DMS153 treated with DMSO at 0.1 percent for 48 hours (cell line): ENCODE data around the gene CMTM2.
"Not testable (repeated sequence)": the region's sequence is repeated elsewhere in the genome, so short reads cannot be mapped to it uniquely, and the experiment has no call there.

Experiments
- DNase-seq: peaks from one replicate; lab custom pipeline; 2025; ENCODE audit not compliant: unreplicated experiment; lab: John Stamatoyannopoulos, UW

Gene CMTM2

DNA sequence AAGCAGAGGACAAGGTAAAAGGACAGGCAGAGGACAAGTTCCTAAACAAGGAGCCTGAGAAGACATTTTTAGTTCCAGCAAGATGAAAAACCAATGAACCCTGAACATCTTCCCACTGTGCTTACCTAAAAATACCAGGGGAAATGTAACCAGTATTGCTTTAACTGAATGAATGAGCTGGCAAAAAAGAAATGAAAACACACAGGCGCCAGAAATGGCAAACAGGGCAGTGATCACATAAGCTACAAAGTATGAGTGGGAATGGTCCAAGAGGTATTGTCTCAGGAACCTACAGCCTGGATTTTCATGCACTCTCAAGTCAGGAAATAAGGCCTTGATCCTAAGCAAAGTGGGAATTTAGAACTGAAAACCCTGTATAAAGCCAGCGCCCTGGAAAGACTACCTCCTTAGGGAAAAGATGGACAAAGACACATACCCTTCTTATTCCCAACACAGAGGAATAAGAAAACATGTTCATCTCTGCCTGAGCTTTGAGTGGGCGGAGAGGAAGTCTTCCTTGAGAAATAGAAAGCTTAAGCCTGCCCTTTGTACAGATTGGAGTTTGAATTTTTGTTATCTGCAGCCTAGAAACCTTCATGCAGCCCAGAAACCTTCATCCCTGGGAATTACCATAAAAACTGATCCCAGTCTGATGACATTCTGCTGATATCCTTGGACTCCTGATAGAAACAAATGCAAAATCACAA is 2.1 kb downstream of the CMTM2 start:
- no peak for DNase-seq

DNA sequence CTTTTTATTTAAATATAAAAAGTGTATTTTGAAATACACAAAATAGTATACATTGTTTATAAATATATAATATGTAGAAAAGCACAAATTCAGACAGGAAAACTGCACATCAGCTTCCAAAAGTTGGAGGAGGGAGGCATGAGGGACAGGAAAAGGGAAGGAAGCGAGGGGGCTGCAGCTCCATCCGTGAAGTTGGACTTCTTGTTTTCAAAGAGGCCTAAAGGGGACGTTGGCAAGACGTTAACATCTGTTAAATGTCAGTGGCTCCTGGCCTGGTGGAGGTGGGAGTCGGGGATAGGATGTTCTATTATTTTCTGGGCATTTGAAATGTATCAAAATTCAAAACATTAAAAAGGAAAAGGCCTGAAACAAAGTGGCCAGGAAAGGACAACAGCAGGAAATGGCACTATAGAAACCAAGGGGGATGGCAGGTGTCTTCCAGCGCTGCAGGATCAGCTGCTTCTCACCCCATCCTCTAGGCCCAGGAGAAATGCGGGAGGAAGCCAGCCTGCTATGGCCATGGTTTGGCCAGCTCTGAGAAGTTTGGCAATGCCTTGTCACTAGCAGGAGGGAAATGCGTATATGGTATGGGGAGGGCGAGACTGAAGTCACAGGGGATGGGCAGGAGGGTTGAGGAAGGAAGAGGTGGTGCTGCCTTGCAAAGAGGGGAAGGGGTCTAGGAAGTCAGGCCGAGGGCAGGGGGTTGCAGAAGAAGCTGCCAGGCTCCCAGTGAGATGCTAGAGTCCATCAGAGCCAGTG is 6.4 kb downstream of the CMTM2 start:
- no peak for DNase-seq

DNA sequence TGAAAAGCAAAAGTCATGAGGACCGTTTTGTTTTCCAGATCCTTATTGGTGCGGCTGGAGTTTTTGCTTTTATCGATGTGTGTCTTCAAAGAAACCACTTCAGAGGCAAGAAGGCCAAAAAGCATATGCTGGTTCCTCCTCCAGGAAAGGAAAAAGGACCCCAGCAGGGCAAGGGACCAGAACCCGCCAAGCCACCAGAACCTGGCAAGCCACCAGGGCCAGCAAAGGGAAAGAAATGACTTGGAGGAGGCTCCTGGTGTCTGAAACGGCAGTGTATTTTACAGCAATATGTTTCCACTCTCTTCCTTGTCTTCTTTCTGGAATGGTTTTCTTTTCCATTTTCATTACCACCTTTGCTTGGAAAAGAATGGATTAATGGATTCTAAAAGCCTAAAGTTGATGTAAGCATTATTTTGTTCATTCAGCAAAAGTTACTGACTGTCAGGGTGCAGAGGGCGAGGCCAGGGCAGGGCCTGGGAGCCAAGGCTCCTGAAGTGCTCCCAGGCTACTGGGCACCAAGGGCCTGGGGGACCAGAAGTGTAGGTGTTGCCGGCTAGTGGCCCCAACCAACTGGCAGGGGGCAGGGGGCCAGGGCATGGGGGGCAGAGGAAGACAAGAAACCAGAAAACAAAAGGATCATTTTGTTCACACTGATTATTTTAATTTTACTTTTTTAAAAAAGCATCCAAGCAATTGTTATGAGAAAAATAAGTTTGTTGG is 8.8 kb downstream of the CMTM2 start:
- DNase-seq: no peak

DNA sequence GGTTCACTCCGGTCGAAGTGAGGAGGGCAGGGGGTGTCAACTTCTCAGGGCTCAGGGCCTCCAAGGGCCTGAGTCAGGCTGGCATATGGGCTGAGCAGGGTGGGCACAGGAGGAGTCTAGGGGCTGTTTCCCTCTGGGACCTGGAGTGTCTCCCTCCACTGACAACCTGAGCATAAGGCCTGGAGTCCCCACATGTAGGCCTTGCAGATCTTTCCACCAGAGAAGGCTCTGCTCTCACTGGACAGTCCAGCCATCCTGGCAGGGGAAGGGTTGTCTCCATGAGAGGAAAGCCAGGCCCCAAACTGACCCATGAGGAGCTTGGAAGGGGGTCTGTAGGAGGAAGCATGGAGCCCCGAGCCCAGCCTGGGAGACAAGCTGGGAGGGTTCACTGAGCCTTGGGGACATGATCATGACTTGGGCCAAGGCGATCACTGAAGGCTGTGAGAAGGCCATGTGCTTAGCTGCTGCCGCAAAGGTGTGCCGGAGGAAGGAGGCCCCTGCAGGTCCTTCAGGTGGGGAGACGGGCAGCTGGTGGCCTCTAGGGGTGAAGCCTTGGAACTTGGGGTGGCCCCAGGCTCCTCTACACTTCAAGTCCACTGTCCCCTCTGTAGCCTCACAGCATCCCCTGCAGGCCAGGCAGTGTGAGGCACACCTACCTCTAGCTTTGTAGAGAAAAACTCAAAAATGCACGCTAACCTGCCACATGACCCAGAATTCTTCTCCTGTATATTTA is 9.9 kb downstream of the CMTM2 start:
- no peak for DNase-seq

DNA sequence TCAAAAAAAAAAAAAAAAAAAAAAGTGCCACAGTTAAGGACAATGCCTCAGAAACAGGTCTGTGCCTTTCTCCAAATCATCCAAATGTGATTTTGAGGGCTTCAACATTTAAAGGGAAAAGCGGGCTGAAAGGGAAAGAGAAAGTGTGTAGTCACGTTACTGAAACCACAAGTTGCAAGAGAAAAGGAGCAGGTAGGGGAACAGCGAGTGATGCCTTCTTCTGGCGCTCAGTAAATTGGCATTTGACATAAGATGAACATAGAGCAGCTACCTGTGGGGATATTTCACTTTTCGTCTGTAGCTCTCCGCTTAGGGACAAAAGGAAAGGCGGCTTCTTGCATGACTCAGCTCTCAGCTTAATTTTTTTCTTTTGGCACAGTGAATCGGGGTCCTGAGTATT is 11.1 kb downstream of the CMTM2 start:
- DNase-seq: no peak

DNA sequence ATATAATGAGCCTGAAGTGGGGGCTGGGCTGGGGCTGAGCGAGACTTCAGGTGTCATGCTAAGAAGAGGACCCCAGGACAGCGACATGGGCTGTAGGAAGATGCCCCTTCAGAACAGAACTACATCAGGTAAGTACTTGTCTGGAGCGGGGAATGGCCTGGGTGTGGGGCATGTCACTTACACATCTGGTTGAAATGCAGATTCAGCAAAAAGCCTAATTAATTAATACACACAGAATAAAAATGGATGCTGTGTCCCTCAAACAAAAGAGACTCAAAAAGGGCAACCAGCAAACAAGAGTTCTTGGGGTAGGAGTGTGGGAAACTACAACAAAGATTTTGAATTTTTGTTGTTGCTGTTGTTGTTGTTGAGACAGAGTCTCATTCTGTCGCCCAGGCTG is 11.8 kb downstream of the CMTM2 start:
- DNase-seq: no peak

DNA sequence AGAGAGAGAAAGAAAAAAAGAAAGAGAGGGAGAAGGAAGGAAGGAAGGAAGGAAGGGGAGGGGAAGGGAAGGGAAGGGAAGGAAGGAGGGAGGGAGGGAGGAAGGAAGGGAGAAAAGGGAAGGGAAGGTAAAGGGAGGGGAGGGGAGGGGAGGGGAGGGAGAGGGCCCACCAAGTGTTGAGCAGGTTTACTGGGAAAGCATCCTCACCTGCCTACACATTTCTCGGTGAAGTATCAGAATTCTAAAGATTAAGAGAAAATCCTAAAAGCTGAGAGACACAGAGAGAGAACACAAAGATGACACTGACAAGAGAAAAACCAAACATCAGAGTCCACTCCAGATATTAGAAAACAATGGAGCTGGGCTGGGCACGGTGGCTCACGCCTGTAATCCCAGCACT is 13.0 kb downstream of the CMTM2 start:
- no peak for DNase-seq

DNA sequence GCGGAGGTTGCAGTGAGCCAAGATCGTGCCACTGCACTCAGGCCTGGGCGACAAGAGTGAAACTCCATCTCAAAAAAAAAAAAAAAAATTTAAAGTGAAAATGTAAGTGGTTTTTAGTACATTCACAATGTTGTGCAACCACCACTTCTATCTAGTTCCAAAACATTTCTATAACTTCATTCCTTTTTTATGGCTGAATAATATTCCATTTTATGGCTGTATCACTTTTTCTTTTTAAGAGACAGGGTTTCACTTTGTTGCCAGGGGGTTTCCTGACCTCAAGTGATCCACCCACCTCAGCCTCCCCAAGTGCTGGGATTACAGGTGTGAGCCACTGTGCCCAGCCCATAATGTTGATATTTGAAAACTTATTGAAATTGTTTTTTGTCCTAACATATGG is 13.6 kb downstream of the CMTM2 start:
- no peak for DNase-seq

DNA sequence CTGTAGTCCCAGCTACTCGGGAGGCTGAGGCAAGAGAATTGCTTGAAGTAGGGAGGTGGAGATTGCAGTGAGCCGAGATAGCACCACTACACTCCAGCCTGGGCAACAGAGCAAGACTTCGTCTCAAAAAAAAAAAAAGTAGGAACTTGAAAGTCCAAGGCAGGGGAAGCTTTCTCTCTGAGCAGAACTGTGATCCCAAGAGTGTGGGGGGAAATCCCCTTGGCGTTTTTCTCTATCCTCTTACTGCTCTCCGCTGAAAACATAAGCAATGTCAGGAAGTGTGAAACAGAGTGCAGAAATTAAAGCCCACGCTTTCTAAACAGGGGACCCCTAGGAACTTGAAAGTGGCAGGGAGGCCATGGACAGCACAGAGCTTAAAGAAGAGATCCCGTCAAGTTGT is 15.5 kb downstream of the CMTM2 start:
- no peak for DNase-seq

DNA sequence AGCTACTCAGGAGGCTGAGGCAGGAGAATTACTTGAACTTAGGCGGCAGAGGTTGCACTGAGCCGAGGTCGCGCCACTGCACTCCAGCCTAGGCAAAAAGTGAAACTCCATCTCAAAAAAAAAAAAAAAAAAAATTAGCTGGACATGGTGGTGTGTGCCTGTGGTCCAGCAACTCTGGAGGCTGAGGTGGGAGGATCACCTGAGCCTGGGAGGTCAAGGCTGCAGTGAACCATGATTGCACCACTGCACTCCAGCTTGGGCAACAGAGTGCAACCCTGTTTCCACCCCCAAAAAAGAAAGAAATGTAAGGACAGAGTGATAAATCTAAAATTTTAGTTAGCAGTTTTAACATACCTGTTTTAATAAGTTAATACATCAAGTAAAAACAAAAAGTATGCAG is 17.3 kb downstream of the CMTM2 start:
- DNase-seq: not testable (repeated sequence)

DNA sequence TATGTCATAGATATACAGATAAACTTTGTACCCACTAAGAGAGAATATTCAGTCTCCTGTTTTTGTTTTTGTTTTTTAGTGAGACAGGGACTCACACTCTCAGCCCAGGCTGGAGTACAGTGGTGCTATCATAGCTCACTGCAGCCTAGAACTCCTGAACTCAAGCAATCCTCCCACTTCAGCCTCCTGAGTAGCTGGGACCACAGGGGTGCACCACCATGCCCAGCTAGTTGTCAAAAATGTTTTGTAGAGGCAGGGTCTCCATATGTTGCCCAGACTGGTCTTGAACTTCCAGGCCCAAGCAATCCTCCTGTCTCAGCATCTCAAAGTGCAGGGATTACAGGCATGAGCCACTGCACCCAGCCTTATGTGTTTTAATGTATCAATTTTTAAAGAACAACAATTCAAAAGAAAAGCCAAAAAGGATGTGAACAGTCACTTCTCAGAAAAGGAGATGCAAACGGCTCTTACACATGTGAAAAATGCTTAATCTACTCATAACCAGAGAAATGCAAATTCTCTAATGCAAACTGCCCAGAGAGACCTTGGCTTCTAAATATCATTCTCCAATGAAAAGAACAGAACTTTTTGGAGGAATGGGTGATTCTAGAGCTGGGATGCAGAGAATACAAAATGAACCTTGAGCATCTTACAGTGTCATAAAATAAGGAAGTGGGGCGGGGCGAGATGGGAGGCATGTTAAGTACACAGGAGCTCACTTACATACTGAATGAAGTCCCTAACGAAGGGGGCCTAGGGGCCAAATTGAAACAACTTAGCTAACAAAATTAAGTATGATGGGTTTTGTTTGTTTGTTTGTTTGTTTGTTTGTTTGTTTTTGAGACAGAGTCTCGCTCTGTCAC is 18.0 kb downstream of the CMTM2 start:
- no peak for DNase-seq

DNA sequence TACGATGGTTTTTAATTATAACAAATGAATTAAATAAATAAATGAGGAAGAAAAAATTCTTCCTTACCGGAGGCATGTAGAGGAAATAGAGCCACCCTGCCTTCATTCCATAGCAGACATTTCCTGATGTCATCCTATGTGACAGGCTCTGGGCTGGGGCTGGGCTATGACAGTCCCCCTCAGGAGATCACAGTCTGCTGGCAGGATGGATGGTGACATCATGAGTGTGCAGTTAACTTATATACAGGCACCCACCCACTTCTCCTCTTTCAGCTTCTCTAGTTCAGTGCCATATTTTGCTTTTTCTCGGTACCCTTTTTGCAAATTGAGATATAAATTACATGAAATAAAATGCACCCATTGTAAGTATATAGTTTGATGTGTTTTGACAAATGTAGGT is 18.8 kb downstream of the CMTM2 start:
- no peak for DNase-seq

DNA sequence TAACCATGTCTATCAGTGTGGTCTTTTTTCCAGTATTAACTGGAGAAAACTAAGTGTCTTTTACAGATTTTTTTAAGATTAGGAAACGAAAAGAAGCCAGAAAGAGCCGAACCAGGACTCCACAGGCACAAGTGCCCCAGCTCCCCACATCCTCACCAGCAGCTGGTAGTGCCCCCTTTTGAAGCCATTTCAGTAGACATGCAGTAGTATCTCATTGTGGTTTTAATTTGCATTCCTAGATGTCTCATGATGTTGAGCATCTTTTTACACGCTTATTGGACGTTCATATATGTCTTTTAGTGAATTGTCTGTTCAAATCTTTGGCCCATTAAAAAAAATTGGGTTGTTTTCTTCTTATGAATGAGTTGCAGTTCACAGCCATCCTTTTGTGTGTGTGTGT is 20.5 kb downstream of the CMTM2 start:
- DNase-seq: no peak

DNA sequence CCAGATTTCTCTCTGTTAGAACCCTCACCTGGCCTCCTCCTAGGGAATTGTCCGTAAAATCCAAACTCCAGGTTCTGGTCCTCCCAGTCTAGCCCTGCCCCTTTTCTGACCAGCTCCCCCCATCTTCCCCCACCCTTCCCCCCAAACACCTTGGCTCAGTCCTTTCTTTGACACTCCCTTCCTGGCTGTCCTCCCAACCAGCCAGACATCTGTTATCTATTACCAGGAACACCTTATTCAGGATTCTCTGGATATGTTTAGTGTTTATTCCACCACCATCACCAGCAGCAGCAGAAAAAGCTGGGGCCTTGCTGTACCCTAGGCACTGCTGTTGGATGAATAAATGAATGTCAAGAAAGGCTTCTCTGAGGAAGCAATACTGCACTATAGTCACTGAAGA is 21.2 kb downstream of the CMTM2 start:
- DNase-seq: no peak

DNA sequence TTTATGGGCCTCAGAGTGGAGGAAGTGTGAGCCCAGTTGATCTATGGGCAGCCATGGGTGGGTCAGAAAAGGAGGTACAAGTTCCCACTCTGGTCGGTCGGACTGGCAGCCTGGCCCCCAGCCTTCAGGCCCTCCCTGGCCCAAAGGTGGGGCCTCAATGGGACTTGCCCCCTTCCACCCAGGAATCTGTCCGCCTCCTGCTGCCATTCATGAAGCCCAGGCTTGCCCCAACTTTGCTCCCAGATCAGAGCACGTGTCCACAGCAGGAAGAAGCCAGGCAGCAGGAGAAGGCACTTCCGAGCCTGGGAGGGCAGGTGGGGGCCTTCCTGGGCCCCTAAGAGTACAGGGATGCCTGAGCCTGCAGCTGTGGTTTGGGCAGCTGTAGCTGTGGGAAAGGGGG is 22.2 kb downstream of the CMTM2 start:
- DNase-seq: no peak

DNA sequence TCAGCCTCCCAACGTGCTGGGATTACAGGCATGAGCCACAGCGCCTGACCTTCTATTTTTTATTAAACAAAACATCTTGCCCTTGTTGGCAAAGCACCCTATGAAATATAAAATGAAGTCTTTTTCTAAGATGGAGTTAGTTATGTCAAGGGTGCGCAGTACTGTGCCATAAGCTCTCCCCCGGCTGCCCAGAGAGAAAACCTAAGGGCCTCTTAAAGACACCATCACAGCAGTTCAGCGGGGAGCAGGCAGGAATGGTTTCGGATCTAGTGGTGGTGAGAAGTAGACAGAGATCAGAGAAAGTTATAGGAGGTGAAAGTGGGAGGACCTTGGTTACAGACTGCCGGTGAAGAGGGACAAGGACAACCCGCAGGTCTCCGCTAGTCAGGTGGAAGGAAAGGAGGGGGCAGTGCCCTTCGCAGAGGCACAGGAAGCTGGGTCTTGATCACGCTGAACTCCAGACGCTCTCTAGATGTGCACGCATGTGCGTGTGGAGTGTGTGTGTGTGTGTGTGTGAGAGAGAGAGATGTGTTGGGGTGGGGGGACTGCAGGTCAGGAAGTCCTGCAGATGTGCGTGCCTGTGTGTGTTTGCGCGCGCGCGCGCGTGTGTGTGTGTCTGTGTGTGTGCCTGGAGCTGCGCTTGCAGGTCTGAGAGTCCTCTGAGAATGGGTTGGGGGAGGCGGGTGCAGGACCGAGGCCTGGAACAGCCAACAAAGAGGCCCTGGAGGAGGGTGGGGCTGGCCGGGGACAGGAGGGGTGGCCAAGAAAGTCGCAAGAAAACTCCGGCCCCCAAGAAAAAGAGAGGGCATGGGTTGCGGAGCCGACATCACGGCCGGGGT is 24.5 kb downstream of the CMTM2 start:
- DNase-seq: no peak

DNA sequence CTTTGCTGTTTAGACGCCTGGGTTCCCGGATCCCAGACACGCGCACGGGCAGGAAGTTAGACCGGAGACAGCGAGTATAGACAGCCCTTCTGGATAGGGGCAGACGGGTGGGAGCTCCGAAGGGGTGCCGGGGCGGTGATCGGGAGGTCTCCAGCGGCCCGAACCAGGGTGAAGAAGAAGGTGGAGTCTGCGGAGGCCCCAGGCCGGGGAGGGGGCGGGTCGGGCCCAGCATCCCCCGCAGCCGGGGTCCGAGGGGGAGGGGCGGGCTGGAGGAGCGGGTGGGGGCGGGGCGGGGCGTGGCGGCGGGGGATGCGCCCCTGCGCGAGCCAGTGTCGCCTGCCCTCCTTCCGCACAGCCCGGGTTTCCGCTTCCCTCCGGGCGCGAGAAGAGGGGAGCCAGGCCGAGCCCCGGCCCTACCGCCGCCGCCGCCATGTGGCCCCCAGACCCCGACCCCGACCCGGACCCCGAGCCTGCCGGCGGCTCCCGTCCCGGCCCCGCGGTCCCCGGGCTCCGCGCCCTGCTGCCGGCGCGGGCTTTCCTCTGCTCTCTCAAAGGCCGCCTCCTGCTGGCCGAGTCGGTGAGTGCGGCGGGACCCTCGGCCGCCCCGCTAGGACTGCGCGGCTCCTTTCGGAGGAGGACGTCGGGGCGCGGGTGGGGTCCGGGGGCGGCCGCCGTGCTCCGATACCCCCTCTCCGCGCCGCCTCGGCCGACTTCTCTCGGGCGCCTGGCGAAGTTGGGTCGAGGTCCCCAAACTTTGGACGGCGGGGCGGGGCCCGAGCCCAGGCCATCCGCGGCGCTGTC is 25.3 kb downstream of the CMTM2 start, which contains the start of gene CMTM3:
TSS of gene CMTM3 (plus strand) at position 329 of the 801 bp plus-strand sequence. CDS start at position 431, 102 bp downstream.
- DNase-seq: no peak

DNA sequence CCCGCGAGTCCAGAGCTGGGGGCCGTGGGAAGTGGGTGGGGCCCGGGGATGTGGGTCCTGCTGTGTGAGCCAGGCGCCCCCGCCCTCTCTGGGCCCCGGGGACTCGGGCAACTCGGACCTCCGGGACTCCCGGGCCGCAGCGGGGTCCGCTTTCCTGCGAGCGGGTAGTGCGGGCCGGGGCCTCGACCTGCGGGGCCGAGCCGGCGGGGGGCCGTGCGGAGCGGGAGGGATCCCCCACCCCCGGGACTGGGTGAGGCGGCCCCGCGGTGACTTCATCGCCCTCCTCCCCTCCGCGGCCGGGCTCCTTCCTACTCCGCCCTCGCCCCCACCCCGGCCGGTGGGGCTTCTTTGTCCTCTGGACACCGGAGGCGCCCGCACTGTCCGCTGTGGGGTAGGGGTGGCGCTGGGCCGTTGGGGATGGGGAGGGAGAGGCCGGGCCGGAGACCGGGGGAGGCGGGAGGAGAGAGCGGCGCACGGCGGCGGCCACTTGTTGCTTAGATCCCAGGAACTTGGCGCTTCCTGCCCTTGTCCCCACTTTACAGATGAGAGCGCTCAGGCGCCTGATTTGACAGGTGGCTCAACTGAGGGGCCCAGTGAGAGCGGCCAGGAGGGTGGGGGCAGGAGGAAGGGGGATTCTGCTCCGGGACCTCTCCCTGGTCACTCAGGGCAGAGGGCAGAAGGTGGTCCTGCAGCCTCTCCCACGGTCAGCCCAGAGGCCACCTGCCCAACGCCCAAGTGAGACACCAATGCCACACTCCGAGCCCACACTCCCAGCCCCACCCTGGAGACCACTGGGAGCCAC is 26.1 kb downstream of the CMTM2 start:
- DNase-seq: no peak
